ENCODE data around the gene HELZ. TPM values are rescaled to one million over a fixed set of nuclear protein-coding genes. Genes with fewer than 3 reads are reported as not detected.

HELZ gene
- total RNA-seq, 1 donor from 2014 or later, result 44.9 TPM

DNA sequence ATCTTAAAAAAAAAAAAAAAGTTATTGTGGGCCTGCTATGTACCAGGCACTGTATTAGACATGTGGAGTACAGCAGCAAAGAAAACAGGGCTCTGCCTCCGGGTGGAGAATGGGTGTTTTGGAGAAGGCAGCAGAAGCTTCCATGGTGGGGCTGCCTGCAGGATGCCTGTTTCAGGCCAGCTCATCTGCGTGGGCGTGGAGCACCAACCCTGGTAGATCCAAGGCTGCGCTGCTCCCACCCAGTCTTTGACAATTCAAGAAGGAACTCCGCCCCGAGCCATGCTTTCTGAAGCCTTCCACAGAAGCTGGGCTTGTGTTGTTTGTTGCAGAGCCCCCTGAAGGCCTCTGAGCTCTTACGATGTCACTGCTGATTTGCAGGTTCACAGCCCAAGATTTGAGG lies 223.8 kb downstream of the HELZ start:
- peaks cover 9% of the 10 kb centered on the region for H3K4me1 ChIP-seq
- Mint-ChIP-seq H3K4me1 (peaks cover 15% of the 10 kb centered on the region), H3K27me3 (ENCODE audit: insufficient read depth, low read depth) (peaks cover 2% of the 10 kb centered on the region), H3K36me3 (peaks cover 11% of the 10 kb centered on the region), H3K4me3 (no peak overlapping the region), H3K27ac (no peak overlapping the region), H3K9me3 (no peaks in the 10 kb centered on the region)
- H3K9ac ChIP-seq, result no peak overlapping the region
- H3K27ac ChIP-seq, result no peak overlapping the region
- no peak overlapping the region for H3K4me2 ChIP-seq
- H3K9me3 ChIP-seq (ENCODE audit: low read depth), result no peaks in the 10 kb centered on the region
- H3K36me3 ChIP-seq, result no peaks in the 10 kb centered on the region
- no peaks in the 10 kb centered on the region for H3K79me2 ChIP-seq (ENCODE audit: low read depth)
- TF ChIP-seq EZH2phosphoT487 (IDR thresholded peaks at IDR 0.05) (no peak), EZH2 (IDR thresholded peaks at IDR 0.05) (no peak)
- TF ChIP-seq, protein P1, sequence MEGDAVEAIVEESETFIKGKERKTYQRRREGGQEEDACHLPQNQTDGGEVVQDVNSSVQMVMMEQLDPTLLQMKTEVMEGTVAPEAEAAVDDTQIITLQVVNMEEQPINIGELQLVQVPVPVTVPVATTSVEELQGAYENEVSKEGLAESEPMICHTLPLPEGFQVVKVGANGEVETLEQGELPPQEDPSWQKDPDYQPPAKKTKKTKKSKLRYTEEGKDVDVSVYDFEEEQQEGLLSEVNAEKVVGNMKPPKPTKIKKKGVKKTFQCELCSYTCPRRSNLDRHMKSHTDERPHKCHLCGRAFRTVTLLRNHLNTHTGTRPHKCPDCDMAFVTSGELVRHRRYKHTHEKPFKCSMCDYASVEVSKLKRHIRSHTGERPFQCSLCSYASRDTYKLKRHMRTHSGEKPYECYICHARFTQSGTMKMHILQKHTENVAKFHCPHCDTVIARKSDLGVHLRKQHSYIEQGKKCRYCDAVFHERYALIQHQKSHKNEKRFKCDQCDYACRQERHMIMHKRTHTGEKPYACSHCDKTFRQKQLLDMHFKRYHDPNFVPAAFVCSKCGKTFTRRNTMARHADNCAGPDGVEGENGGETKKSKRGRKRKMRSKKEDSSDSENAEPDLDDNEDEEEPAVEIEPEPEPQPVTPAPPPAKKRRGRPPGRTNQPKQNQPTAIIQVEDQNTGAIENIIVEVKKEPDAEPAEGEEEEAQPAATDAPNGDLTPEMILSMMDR (IDR thresholded peaks at IDR 0.05), result no peak
- no peak overlapping the region for H3K4me3 ChIP-seq
- no peak for DNase-seq (ENCODE audit: low spot score)
- no peaks in the 10 kb centered on the region for H3F3A ChIP-seq (ENCODE audit: low read depth)
- no peaks in the 10 kb centered on the region for H4K20me1 ChIP-seq (ENCODE audit: low read depth)
- H3K27me3 ChIP-seq, result no peaks in the 10 kb centered on the region
- H2AFZ ChIP-seq (replicated peaks), result no peak overlapping the region

Small RNAs within 50 kb of the gene (small RNA-seq; reads per million reads assigned to genes)
- gene AC007448.1, result not detected
- not detected for gene RF00393
- gene RNA5SP447, result not detected

Other genes with a start within 250 kb of the HELZ start
- gene CACNG1, start 200.6 kb downstream of the HELZ start, total RNA-seq (ENCODE audit: low replicate concordance), result not detected in 2 replicates
- 26.7 and 39.7 TPM in 2 replicates for gene PSMD12, start 121.4 kb upstream of the HELZ start, total RNA-seq (ENCODE audit: low replicate concordance)
- gene PITPNC1, start 132.1 kb upstream of the HELZ start, total RNA-seq (ENCODE audit: low replicate concordance), result 8.1 and 10.4 TPM in 2 replicates